Ishikawa (cell line): ENCODE measurements around the gene GPC6.

Experiments
- CEBPB ChIP-seq: IDR thresholded peaks from 2 replicates; pipeline ENCODE4 v1.6.1; 2012
- CREB1 ChIP-seq: IDR thresholded peaks from 2 replicates; pipeline ENCODE4 v1.6.1; 2012; ENCODE audit warnings: low read depth
- EGR1 ChIP-seq: IDR thresholded peaks from 2 replicates; pipeline ENCODE4 v1.6.1; 2012
- EP300 ChIP-seq: IDR thresholded peaks from 2 replicates; pipeline ENCODE4 v1.6.1; 2012; ENCODE audit warnings: borderline replicate concordance
- NFIC ChIP-seq: IDR thresholded peaks from 2 replicates; pipeline ENCODE4 v1.6.1; 2012
- RAD21 ChIP-seq: IDR thresholded peaks from 2 replicates; pipeline ENCODE4 v1.6.1; 2012; ENCODE audit warnings: low read depth
- REST ChIP-seq: IDR thresholded peaks from 2 replicates; pipeline ENCODE4 v1.6.1; 2012; ENCODE audit warnings: low read depth, mild to moderate bottlenecking
- TAF1 ChIP-seq: IDR thresholded peaks from 2 replicates; pipeline ENCODE4 v1.6.1; 2012; ENCODE audit warnings: low read depth, mild to moderate bottlenecking
- TEAD4 ChIP-seq: IDR thresholded peaks from 2 replicates; pipeline ENCODE4 v1.6.1; 2012
- YY1 ChIP-seq: IDR thresholded peaks from 2 replicates; pipeline ENCODE4 v1.6.1; 2012; ENCODE audit warnings: low read depth

DNA sequence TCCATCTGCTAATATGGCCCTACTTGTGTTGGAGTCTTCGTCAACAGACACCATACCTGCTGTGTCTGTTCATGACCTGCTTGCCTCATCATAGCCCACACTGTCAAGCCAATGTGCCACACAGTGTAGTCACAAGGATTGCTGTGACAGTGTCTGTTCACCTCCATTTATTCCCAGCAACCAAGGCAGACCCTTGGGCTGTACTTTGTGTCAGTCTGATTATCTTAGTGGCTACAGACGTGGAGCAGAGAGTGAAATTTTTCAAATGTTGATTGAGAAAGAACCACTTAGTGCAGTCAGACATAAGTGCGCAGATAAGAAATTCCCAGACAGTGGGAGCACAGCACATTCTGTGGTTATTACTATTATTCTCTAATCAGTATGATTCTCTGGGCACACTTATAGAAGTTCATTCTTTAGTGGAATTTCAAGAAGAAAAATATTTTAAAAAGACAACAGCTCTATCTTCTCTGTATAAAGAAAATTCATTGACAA is 184.6 kb downstream of the GPC6 start:
- no peak for TF ChIP-seq NFIC
- TF ChIP-seq EGR1 = no peak
- no peak for TF ChIP-seq REST
- TF ChIP-seq EP300 = no peak
- no peak for TF ChIP-seq TAF1
- no peak for TF ChIP-seq TEAD4
- TF ChIP-seq CEBPB = no peak
- no peak for TF ChIP-seq YY1
- TF ChIP-seq CREB1 = no peak
- TF ChIP-seq RAD21 = no peak
